ENCODE results near the gene STK26.
"Not testable (repeated sequence)": the region's sequence is repeated elsewhere in the genome, so short reads cannot be mapped to it uniquely, and the experiment has no call there.

STK26 gene

DNA sequence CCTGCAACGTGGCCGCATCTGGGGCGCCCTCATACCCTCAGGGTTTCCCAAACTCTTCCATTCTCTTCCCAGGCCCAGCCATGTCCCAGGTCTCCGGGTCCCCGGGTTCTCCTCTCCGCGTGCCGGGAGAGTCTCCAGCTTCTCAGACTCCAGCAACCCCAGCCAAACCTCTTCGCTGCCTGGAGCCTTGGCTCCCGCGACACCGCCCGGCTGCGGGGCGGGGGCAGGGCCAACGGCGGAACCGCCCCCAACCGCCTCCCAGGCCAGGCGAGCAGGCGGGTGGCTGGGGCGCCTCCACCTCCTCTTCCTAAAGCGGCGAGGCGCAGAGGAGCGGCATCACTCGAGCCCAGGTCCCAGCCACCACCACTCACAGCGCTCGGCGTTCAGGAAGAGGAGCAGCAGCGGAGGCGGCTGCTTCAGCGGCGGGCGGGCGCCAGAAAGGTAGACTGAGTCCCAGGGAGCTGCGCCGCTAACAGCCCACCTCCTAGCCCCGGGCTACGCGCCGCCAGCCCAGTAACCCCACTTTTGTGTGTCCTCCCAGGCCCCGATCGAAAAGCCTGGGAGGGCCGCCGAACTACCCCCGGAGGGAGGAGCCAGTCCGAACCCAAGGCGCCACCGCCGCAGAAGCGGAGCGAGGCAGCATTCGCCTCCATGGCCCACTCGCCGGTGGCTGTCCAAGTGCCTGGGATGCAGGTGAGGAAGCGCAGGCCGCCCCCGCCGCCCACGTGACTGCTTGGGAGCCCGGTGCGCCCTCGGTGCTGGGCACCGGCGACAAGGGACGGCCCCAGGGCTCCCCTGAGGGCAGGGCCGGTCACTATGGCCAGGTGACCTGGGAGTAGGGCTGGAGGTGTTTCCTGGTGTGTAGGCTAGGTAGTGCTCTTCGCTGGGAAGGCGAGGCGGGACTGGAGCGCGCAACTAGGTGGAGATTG lies at the start of gene STK26:
STK26 (plus strand) TSS at position 336 of the 929 bp plus-strand sequence; CDS start at position 652, 316 bp downstream.
- DNase-seq, result peak; percentile 73

DNA sequence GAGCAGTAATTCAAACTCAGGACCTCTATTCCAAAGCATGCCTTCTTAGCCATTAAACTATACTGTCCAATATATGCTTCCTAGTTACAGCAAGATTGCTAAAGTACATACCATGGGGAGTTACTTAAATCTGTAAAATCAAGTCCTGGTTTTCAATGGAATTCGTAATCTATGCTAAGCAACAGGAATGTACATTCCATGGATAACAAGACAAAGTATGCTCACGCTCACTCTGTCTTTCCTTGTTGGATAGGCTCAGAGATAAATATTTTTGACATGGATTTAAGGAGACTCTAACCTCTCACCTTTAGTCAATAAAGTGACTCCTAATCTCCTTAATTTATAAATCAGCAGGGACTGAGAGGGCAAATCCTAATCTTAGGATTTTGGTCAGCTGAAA lies 47.3 kb upstream of the STK26 start:
- H3K4me3 Mint-ChIP-seq, result no peak overlapping the region
- no peaks in the 10 kb centered on the region for H3K9me3 Mint-ChIP-seq
- DNase-seq (no peak), ATAC-seq (no peak)
- H3K36me3 Mint-ChIP-seq (ENCODE audit: low read depth), result no peaks in the 10 kb centered on the region
- H3K27me3 Mint-ChIP-seq, result no peaks in the 10 kb centered on the region
- no peak overlapping the region for H3K27ac Mint-ChIP-seq
- peaks cover 24% of the 10 kb centered on the region for H3K4me1 Mint-ChIP-seq

More for the DNA sequence above, at the start of gene STK26:
- Mint-ChIP-seq H3K9me3 (no peaks in the 10 kb centered on the region), H3K27ac (peak within 1 kb of the TSS; percentile 91), H3K4me3 (peak within 1 kb of the TSS; percentile 91), H3K27me3 (no peaks in the 10 kb centered on the region), H3K36me3 (ENCODE audit: low read depth) (peaks cover 18% of the 10 kb centered on the region), H3K4me1 (peaks cover 42% of the 10 kb centered on the region)
- ATAC-seq, result peak; percentile 77

DNA sequence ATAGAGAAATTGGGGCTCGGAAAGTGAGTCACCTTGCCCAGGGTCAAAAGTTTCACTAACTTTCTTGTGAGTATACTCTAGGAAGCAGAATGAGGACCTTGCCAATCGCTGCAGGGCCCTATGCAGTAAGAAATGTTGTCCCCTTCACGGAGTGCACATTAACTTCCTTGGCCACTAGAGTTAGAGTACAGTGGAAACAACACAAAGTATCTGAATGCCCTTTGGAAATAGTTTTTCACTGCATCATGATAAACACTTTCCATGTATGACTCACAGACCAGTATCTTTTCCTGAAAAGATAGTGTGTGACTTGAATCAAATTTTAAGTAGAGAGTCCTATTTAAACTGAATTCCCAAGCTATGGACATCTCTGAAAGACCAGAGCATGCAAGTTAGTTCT lies 45.5 kb upstream of the STK26 start:
- peak; percentile 89 for ATAC-seq
- H3K4me1 Mint-ChIP-seq, result peaks cover 36% of the 10 kb centered on the region
- no peak overlapping the region for H3K4me3 Mint-ChIP-seq
- no peak for DNase-seq
- no peak overlapping the region for H3K27ac Mint-ChIP-seq
- no peaks in the 10 kb centered on the region for H3K9me3 Mint-ChIP-seq
- no peaks in the 10 kb centered on the region for H3K36me3 Mint-ChIP-seq (ENCODE audit: low read depth)
- no peaks in the 10 kb centered on the region for H3K27me3 Mint-ChIP-seq

GRCh38 chrX:131979116-131979515 lies 44.0 kb upstream of the STK26 start:
- no peak for DNase-seq
- no peaks in the 10 kb centered on the region for H3K36me3 Mint-ChIP-seq (ENCODE audit: low read depth)
- no peak overlapping the region for H3K27ac Mint-ChIP-seq
- no peak overlapping the region for H3K4me3 Mint-ChIP-seq
- peaks cover 48% of the 10 kb centered on the region for H3K4me1 Mint-ChIP-seq
- ATAC-seq, result no peak
- H3K9me3 Mint-ChIP-seq, result no peaks in the 10 kb centered on the region
- H3K27me3 Mint-ChIP-seq, result no peaks in the 10 kb centered on the region

DNA sequence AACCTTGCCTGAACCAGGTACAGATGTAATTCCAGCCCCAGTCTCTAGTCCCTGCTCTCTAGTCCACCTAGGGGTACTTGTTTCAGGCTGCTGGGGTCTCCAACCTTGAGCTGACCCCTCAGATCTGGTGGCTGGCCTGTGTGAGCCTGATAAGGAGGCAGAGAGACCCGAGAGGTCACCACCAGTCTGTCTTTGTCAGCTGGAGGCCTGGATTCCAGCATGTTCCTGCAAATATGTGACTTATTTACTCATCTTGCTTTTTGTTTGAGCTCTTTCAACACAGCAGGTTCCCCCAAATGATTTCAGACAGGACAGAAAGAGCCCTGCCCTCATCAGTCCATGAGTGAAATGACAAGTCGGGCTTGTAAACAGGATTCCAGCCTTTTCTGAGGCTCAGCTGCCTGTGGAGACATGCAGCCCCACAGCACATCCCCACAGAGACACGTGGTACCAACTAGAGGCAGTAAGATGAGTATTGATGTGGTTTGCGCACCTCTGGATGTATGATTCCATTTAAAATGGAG lies 37.5 kb upstream of the STK26 start:
- ATAC-seq (no peak), DNase-seq (no peak)
- Mint-ChIP-seq H3K27ac (peak overlapping the region; percentile 81), H3K27me3 (no peaks in the 10 kb centered on the region), H3K9me3 (no peaks in the 10 kb centered on the region), H3K4me1 (peaks cover 62% of the 10 kb centered on the region), H3K4me3 (no peak overlapping the region), H3K36me3 (ENCODE audit: low read depth) (no peaks in the 10 kb centered on the region)

GRCh38 chrX:131987252-131987651 lies 35.9 kb upstream of the STK26 start:
- peak overlapping the region; percentile 60 for H3K4me3 Mint-ChIP-seq
- ATAC-seq (peak; percentile 92), DNase-seq (no peak)
- peaks cover 52% of the 10 kb centered on the region for H3K4me1 Mint-ChIP-seq
- no peaks in the 10 kb centered on the region for H3K9me3 Mint-ChIP-seq
- peak overlapping the region; percentile 87 for H3K27ac Mint-ChIP-seq
- no peaks in the 10 kb centered on the region for H3K27me3 Mint-ChIP-seq
- H3K36me3 Mint-ChIP-seq (ENCODE audit: low read depth), result no peaks in the 10 kb centered on the region

GRCh38 chrX:131988236-131988635 lies 34.9 kb upstream of the STK26 start:
- Mint-ChIP-seq H3K27ac (no peak overlapping the region), H3K4me3 (no peak overlapping the region), H3K4me1 (peaks cover 43% of the 10 kb centered on the region), H3K36me3 (ENCODE audit: low read depth) (no peaks in the 10 kb centered on the region), H3K27me3 (no peaks in the 10 kb centered on the region), H3K9me3 (no peaks in the 10 kb centered on the region)
- DNase-seq, result no peak
- ATAC-seq, result no peak

GRCh38 chrX:132001127-132001526 lies 22.0 kb upstream of the STK26 start:
- peak overlapping the region; percentile 79 for H3K27ac Mint-ChIP-seq
- DNase-seq, result no peak

DNA sequence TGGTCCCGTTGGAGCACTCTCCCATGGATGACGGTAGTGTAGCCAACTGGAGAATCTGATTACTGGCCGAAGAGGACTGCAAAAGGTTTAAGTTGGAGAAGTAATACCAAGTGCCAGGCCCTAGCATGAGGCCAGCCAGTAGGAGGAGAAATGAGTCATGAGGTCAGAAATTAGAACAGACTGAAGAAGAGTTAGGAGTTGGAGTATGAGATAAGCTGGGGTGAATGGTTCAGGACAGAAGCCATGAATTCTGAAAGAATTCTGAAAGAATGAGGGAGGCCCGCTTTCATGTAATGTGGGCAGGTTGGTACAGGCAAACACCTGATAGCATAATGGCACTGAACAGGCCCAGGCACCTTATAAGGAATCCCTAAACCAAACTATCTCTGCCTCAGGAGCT lies 18.4 kb upstream of the STK26 start:
- H3K9me3 Mint-ChIP-seq, result no peaks in the 10 kb centered on the region
- no peaks in the 10 kb centered on the region for H3K36me3 Mint-ChIP-seq (ENCODE audit: low read depth)
- H3K4me3 Mint-ChIP-seq, result no peak overlapping the region
- no peak overlapping the region for H3K27ac Mint-ChIP-seq
- no peak for DNase-seq
- H3K27me3 Mint-ChIP-seq, result no peaks in the 10 kb centered on the region
- peaks cover 39% of the 10 kb centered on the region for H3K4me1 Mint-ChIP-seq
- ATAC-seq, result peak; percentile 42

More at GRCh38 chrX:132001127-132001526, 22.0 kb upstream of the STK26 start:
- peaks cover 26% of the 10 kb centered on the region for H3K4me1 Mint-ChIP-seq
- no peak overlapping the region for H3K4me3 Mint-ChIP-seq
- peak; percentile 85 for ATAC-seq
- H3K36me3 Mint-ChIP-seq (ENCODE audit: low read depth), result no peaks in the 10 kb centered on the region
- H3K27me3 Mint-ChIP-seq, result no peaks in the 10 kb centered on the region
- H3K9me3 Mint-ChIP-seq, result no peaks in the 10 kb centered on the region

GRCh38 chrX:132009350-132009749 lies 13.8 kb upstream of the STK26 start:
- Mint-ChIP-seq H3K27me3 (no peaks in the 10 kb centered on the region), H3K9me3 (no peaks in the 10 kb centered on the region), H3K4me3 (no peak overlapping the region), H3K36me3 (ENCODE audit: low read depth) (no peaks in the 10 kb centered on the region), H3K4me1 (peaks cover 17% of the 10 kb centered on the region), H3K27ac (no peak overlapping the region)
- DNase-seq (no peak), ATAC-seq (no peak)

DNA sequence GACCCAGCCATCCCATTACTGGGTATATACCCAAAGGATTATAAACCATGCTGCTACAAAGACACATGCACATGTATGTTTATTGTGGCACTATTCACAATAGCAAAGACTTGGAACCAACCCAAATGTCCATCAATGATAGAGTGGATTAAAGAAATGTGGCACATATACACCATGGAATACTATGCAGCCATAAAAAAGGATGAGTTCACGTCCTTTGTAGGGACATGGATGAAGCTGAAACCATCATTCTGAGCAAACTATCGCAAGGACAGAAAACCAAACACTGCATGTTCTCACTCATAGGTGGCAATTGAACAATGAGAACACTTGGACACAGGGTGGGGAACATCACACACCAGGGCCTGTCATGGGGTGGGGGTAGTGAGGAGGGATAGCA lies 12.9 kb upstream of the STK26 start:
- ATAC-seq; H3K27me3 Mint-ChIP-seq; H3K36me3 Mint-ChIP-seq (ENCODE audit: low read depth); H3K4me3 Mint-ChIP-seq; DNase-seq; H3K9me3 Mint-ChIP-seq; H3K27ac Mint-ChIP-seq: not testable (repeated sequence)
- peaks cover 17% of the 10 kb centered on the region for H3K4me1 Mint-ChIP-seq

DNA sequence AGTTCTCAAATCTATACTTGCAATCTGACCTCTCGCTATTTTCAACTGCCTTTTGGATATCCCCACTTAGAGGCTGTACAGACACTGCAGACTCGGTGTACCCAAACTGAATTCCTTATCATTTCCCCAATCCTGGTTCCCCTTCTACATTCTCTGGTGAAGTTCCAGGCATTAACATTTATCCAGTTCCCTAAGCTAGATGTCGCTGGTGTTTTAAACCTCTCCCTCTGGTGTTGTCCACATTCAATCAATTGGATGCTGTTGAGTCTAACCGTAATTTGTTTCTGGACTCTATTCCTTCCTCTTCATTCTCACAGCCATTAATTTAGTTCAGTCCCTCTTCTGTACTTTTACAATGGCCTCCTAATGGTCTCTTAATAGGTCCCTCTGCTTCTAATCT lies 7.2 kb upstream of the STK26 start:
- no peaks in the 10 kb centered on the region for H3K9me3 Mint-ChIP-seq
- no peak overlapping the region for H3K4me3 Mint-ChIP-seq
- peaks cover 39% of the 10 kb centered on the region for H3K4me1 Mint-ChIP-seq
- ATAC-seq, result no peak
- no peaks in the 10 kb centered on the region for H3K27me3 Mint-ChIP-seq
- no peak overlapping the region for H3K27ac Mint-ChIP-seq
- DNase-seq, result no peak
- H3K36me3 Mint-ChIP-seq (ENCODE audit: low read depth), result no peaks in the 10 kb centered on the region

GRCh38 chrX:132016628-132017430 lies 6.3 kb upstream of the STK26 start:
- Mint-ChIP-seq H3K36me3 (ENCODE audit: low read depth) (peaks cover 2% of the 10 kb centered on the region), H3K4me3 (peak overlapping the region; percentile 49), H3K27me3 (no peaks in the 10 kb centered on the region), H3K9me3 (no peaks in the 10 kb centered on the region), H3K27ac (peak overlapping the region; percentile 87), H3K4me1 (peaks cover 47% of the 10 kb centered on the region)
- no peak for DNase-seq
- ATAC-seq, result no peak

DNA sequence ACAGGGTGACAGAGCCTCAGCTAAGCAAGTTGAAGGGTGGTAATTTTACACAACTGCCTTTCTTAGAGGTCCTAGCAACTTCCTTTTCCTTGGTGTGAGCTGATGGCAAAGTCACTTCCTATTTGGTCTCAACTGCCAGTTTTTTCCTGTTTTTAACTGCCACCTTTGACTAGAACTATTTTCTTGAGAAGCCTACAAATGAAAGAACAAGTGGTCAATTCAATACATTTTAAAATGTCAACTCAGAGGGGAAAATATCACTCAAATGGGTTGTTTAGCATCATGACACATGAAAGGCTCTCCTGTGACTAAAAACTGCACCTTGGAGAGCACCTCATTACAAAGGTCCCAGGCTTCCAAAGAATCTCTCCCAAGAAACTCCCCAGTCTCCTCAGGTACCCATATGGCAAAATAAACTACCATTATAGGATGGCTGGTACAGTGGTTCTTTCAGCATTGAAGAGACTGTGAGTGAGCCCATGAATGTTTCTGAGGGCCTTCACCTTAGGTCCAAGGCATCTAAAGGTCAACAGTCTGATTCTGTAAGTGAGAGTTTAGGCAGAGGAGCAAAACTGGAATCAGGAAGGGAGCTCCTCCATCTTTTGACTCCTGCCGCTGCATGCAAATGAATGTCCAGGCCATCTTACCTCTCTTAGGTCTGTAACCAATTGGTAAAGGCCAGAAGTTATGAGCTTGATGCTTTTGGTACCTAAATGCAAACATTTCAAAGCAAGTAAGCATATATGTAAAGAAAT lies 5.5 kb upstream of the STK26 start:
- Mint-ChIP-seq H3K9me3 (no peaks in the 10 kb centered on the region), H3K4me3 (peak overlapping the region; percentile 49), H3K27ac (peak overlapping the region; percentile 87), H3K27me3 (no peaks in the 10 kb centered on the region), H3K4me1 (peaks cover 47% of the 10 kb centered on the region), H3K36me3 (ENCODE audit: low read depth) (peaks cover 2% of the 10 kb centered on the region)
- DNase-seq, result no peak
- peak; percentile 67 for ATAC-seq

Data from activated naive CD8-positive, alpha-beta T cell treated with anti-CD3 and anti-CD28 coated beads, Interleukin-2, amount 50 U/mL, for 24 hours (primary cell).